Subcutaneous abdominal adipose tissue (tissue), 5 donors: ENCODE measurements around the gene ARL16.

ENCODE experiments used
- H3K27ac ChIP-seq: one replicate; pipeline ENCODE4 v1.7.0; 2013; ENCODE audit warnings: low read depth, mild to moderate bottlenecking, inconsistent platforms, low read length, moderate library complexity
- H3K27me3 ChIP-seq, 5 donors: one replicate each; pipeline ENCODE4 v1.7.0; 2013; ENCODE audit warnings: low read length in 5 of 5, inconsistent platforms in 1 of 5; ENCODE audit not compliant: control insufficient read depth in 5 of 5, insufficient read depth in 4 of 5
- H3K36me3 ChIP-seq, 5 donors: one replicate each; pipeline ENCODE4 v1.7.0; 2013; ENCODE audit warnings: low read length in 5 of 5; ENCODE audit not compliant: control insufficient read depth in 5 of 5, insufficient read depth in 5 of 5
- H3K4me1 ChIP-seq, 5 donors: one replicate each; pipeline ENCODE4 v1.7.0; 2013; ENCODE audit warnings: low read length in 5 of 5, mild to moderate bottlenecking in 3 of 5, moderate library complexity in 1 of 5; ENCODE audit not compliant: control insufficient read depth in 5 of 5, insufficient read depth in 5 of 5
- H3K4me3 ChIP-seq, 5 donors: one replicate each; pipeline ENCODE4 v1.7.0; 2013; ENCODE audit warnings: low read length in 5 of 5, low read depth in 1 of 5
- H3K9ac ChIP-seq, 5 donors: one replicate each; pipeline ENCODE4 v1.7.0; 2013; ENCODE audit warnings: low read length in 5 of 5, mild to moderate bottlenecking in 4 of 5, moderate library complexity in 3 of 5
- H3K9me3 ChIP-seq, 5 donors: one replicate each; pipeline ENCODE4 v1.7.0; 2013; ENCODE audit warnings: low read length in 5 of 5; ENCODE audit not compliant: control insufficient read depth in 5 of 5
- donor health status: healthy.
- donor health status: healthy.
- donor health status: healthy.
- donor health status: healthy.
- donor health status: healthy.

Gene ARL16

GRCh38 chr17:81646869-81647600 is 36.6 kb downstream of the ARL16 start:
- Histone ChIP-seq H3K4me3 (no peak overlapping the region), H3K36me3 (peaks cover 0 to 4% (median 3%) of the 10 kb centered on the region in 5 donors), H3K9me3 (peaks cover 0 to 4% (median 0%) of the 10 kb centered on the region in 5 donors), H3K4me1 (peaks cover 0 to 18% (median 9%) of the 10 kb centered on the region in 5 donors), H3K27me3 (peaks cover 16 to 33% (median 29%) of the 10 kb centered on the region in 5 donors), H3K27ac (no peak overlapping the region), H3K9ac (no peak overlapping the region)

GRCh38 chr17:81644976-81645952 is 38.3 kb downstream of the ARL16 start:
- H3K4me1 ChIP-seq = peaks cover 0 to 26% (median 9%) of the 10 kb centered on the region in 5 donors
- no peak overlapping the region for H3K9ac ChIP-seq
- H3K27me3 ChIP-seq = peaks cover 15 to 25% (median 17%) of the 10 kb centered on the region in 5 donors
- no peak overlapping the region for H3K4me3 ChIP-seq
- H3K27ac ChIP-seq = no peak overlapping the region
- peaks cover 0 to 4% (median 0%) of the 10 kb centered on the region in 5 donors for H3K9me3 ChIP-seq
- peaks cover 0 to 4% (median 3%) of the 10 kb centered on the region in 5 donors for H3K36me3 ChIP-seq

GRCh38 chr17:81644496-81644895 is 39.1 kb downstream of the ARL16 start:
- Histone ChIP-seq H3K9ac (no peak overlapping the region), H3K4me1 (peaks cover 0 to 26% (median 9%) of the 10 kb centered on the region in 5 donors), H3K36me3 (peaks cover 0 to 4% (median 3%) of the 10 kb centered on the region in 5 donors), H3K27me3 (peaks cover 12 to 19% (median 13%) of the 10 kb centered on the region in 5 donors), H3K27ac (no peak overlapping the region), H3K9me3 (peaks cover 0 to 4% (median 0%) of the 10 kb centered on the region in 5 donors), H3K4me3 (no peak overlapping the region)

- H3K9me3 ChIP-seq = no peaks in the 10 kb centered on the region
These were observed 41.6 kb downstream of the ARL16 start for GRCh38 chr17:81641825-81642489.

GRCh38 chr17:81640011-81640410 is 43.6 kb downstream of the ARL16 start:
- no peak overlapping the region for H3K9ac ChIP-seq
- no peak overlapping the region for H3K27ac ChIP-seq
- peaks cover 4 to 35% (median 21%) of the 10 kb centered on the region in 5 donors for H3K4me1 ChIP-seq
- no peaks in the 10 kb centered on the region for H3K9me3 ChIP-seq
- H3K27me3 ChIP-seq = no peaks in the 10 kb centered on the region
- no peak overlapping the region for H3K4me3 ChIP-seq
- no peaks in the 10 kb centered on the region for H3K36me3 ChIP-seq

More at GRCh38 chr17:81641825-81642489, 41.6 kb downstream of the ARL16 start:
- Histone ChIP-seq H3K4me1 (peaks cover 0 to 21% (median 7%) of the 10 kb centered on the region in 5 donors), H3K27me3 (peaks cover 0 to 3% (median under 1%) of the 10 kb centered on the region in 5 donors), H3K9ac (no peak overlapping the region), H3K27ac (peak overlapping the region; percentile 50), H3K36me3 (peaks cover 0 to 4% (median 3%) of the 10 kb centered on the region in 5 donors), H3K4me3 (no peak overlapping the region)

- Histone ChIP-seq H3K27ac (no peak overlapping the region), H3K9me3 (no peaks in the 10 kb centered on the region), H3K27me3 (no peaks in the 10 kb centered on the region), H3K9ac (no peak overlapping the region), H3K4me1 (peaks cover 4 to 47% (median 26%) of the 10 kb centered on the region in 5 donors), H3K4me3 (no peak overlapping the region), H3K36me3 (no peaks in the 10 kb centered on the region)
These were observed 44.9 kb downstream of the ARL16 start for GRCh38 chr17:81638683-81639082.

GRCh38 chr17:81636505-81637288 is 46.9 kb downstream of the ARL16 start, which contains the start of the genes NPLOC4 and TSPAN10:
TSS of gene NPLOC4 (minus strand) at chr17:81637112. CDS start at chr17:81636930, 182 bp downstream.
TSS of gene TSPAN10 (plus strand) at chr17:81637196. CDS start at chr17:81642413, 5,217 bp downstream.
- H3K4me3 ChIP-seq = peak within 1 kb of the TSS; percentile 71 to 96 (median 90)
- peak within 1 kb of the TSS; percentile 95 to 100 (median 99) for H3K9ac ChIP-seq
- H3K9me3 ChIP-seq = no peaks in the 10 kb centered on the region
- peaks cover 4 to 44% (median 26%) of the 10 kb centered on the region in 5 donors for H3K4me1 ChIP-seq
- peak within 1 kb of the TSS; percentile 99 for H3K27ac ChIP-seq
- no peaks in the 10 kb centered on the region for H3K27me3 ChIP-seq
- H3K36me3 ChIP-seq = peaks cover 0 to 3% (median 0%) of the 10 kb centered on the region in 5 donors

GRCh38 chr17:81635973-81636504 is 47.6 kb downstream of the ARL16 start:
- peaks cover 4 to 39% (median 28%) of the 10 kb centered on the region in 5 donors for H3K4me1 ChIP-seq
- peak overlapping the region; percentile 71 to 96 (median 90) for H3K4me3 ChIP-seq
- H3K9me3 ChIP-seq = no peaks in the 10 kb centered on the region
- peak overlapping the region; percentile 95 to 100 (median 99) for H3K9ac ChIP-seq
- H3K27ac ChIP-seq = peak overlapping the region; percentile 99
- H3K27me3 ChIP-seq = no peaks in the 10 kb centered on the region
- H3K36me3 ChIP-seq = peaks cover 0 to 4% (median 2%) of the 10 kb centered on the region in 5 donors
